GM18511 (cell line): Measurements from ENCODE around the gene TEC.
A peak's percentile ranks its signal among the peaks of the same experiment; 100 is the strongest.
"Not testable (repeated sequence)": the region's sequence is repeated elsewhere in the genome, so short reads cannot be mapped to it uniquely, and the experiment has no call there.

Experiments used
- ATAC-seq: cut with Tn5 transposase; IDR thresholded peaks from one replicate; pipeline ENCODE4 v1.9.1; 2021; ENCODE audit warnings: mild to moderate bottlenecking, moderate library complexity; ENCODE audit not compliant: unreplicated experiment

TEC gene

GRCh38 chr4:48197643-48198237, 71.9 kb downstream of the TEC start:
- ATAC-seq = peak; percentile 19

DNA sequence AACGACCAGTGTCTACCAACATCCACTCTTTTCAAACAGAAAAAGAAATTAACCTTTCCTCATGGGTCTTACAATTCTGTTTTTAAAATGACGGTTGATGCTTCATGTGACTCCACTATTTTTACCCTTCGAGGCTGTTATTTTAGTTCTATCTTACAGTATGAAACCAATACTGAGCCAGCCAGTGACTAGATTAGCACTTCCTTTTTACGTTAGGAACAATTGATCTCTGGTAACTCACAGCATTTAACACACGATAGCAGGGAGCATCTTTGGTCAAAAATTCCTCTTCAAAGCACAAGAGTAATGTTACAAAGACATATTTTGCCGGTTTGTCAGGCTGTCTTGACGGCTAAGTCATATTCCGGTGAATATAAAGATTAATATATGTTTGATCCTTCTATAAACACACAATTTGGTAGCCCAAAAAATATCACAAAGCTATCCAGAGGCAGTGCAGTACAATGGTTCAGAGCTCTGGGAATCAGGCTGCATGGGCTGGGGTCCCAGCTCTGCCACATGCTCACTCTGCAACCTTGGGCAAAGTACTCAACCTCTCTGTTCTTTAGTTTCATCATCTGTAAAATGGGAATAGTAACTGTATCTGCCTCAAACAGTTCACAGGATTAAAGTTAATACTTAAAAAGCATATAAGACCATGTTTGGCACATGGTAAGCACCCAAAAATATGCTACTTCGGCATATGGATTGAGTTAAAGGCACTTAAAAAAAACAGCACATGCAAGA, 72.7 kb downstream of the TEC start:
- ATAC-seq = peak; percentile 74

- peak; percentile 25 for ATAC-seq
Observed at GRCh38 chr4:48195853-48196252, 73.8 kb downstream of the TEC start.

- peak; percentile 19 for ATAC-seq
Observed at GRCh38 chr4:48195374-48195773, 74.3 kb downstream of the TEC start.

DNA sequence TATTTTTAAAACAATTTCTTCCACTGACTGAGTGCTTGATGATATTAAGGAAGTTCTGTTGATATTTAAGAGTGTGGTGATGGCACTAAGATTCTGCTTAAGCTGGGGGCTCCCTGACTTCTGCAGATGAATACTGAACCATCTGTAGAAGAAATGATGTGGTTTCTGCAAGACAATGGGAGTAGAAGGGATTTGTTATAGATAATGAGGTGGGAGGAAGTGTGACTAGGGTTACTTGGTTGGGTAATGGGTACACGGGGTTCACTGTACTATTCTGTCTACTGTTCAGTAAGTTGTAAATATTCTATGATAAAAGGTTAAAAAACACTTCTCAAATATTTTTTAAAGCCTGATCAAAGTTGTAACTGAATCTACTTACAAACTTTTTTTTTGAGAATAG, 74.7 kb downstream of the TEC start:
- ATAC-seq = no peak

GRCh38 chr4:48193921-48194468, 75.6 kb downstream of the TEC start:
- no peak for ATAC-seq

DNA sequence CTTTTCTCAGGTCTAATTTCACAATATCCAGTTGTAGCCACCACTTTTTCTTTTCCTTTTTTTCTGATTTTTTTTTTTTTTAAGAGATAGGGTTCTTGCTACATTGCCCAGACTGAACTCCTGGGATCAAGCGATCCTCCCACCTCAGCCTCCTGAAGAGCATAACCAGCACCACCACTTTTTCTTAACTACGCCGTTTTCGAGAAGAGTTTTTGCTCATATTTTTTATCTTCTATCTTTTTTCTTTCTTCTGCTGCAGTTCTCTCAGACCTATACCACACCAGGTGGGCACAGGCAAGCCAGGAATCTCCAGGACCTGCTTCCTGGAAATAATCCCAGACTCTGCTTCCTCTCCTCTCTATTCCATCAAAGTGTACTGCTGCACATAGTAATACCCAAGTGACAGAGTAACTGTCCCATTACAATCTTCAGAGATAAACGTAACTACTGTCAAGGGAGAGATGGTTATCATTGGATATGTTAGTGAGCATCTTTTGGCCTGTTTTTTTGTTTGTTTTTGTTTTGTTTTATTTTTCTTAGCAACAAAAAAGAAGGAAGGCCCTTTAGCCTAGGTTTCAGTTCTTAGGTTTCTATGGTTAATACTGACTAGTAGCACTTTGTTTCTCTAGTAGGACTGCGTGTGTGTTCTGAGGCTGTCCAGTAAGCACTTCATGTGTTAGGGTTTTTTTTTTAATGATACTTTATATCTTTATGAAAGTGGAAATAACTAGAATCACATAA, 76.4 kb downstream of the TEC start:
- peak; percentile 20 for ATAC-seq

GRCh38 chr4:48191758-48192157, 77.9 kb downstream of the TEC start:
- ATAC-seq = no peak

GRCh38 chr4:48190839-48191238, 78.8 kb downstream of the TEC start:
- peak; percentile 44 for ATAC-seq

GRCh38 chr4:48189731-48190130, 79.9 kb downstream of the TEC start:
- ATAC-seq = no peak

DNA sequence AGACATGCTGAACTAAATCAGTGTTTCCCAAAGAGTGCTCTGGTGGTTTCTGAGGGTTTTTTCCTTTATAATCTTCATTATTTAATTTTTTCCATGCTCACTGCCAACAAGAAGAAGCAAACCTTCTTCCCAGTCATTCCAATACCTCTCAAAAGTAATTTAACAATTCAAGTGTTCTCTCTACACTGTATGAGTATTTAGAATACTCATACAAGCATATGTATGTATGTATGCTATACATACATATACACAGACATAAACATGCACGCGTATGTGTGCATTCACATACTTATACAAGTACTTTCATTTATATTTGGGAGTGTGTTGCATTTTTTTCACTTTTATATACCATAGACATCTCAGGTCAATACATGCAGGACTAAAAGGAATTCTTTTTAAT, 81.2 kb downstream of the TEC start:
- ATAC-seq = no peak

- ATAC-seq = no peak
Observed at GRCh38 chr4:48187813-48188212, 81.8 kb downstream of the TEC start.

- not testable (repeated sequence) for ATAC-seq
Observed at GRCh38 chr4:48187066-48187465, 82.6 kb downstream of the TEC start.

DNA sequence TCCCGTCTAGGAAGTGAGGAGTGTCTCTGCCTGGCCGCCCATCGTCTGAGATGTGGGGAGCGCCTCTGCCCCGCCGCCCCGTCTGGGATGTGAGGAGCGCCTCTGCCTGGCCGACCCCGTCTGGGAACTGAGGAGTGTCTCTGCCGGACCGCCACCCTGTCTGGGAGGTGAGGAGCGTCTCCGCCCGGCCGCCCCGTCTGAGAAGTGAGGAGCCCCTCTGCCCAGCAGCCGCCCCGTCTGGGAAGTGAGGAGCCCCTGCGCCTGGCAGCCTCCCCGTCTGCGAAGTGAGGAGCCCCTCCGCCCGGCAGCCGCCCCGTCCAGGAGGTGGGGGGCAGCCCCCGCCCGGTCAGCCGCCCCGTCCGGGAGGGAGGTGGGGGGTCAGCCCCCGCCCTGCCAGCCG, 83.2 kb downstream of the TEC start:
- not testable (repeated sequence) for ATAC-seq

GRCh38 chr4:48184882-48185281, 84.8 kb downstream of the TEC start:
- no peak for ATAC-seq

DNA sequence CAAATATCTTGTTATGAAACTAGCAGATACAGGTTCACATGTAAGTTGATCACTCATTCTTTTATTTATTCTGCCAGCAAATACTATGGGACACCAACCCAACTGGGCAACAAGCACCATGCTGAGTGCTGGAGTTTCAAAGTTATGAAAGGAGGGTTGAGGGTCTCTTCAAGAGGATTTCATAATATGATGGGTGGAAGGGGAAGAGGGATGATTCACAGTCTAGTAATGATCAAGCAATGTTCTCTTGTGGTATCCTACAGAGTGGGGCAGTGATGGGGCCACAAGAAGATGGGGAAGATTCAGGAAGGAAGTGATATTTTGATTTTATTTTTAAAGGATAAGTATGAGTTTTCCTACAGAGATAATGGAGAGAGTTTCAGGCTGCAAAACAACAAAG, 89.4 kb downstream of the TEC start:
- ATAC-seq = no peak

DNA sequence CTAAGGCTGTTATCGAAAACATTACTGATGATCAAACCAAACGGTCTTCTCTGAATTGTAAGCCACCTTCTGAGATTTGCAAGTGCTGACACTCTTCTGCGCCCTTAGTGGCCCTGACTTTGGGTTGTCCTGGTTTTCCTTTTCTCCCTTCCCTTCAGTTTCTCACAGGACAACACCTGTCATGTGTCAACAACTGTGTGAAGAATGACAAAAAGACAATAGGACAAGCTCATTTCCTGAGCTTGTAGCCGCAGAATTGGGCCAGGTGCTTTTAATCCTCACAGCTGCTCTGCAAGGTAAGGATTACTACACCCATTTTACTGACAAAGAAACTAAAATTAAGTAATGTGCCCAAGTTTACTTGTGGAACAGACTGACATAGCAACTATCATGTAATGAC, 90.7 kb downstream of the TEC start:
- no peak for ATAC-seq

GRCh38 chr4:48175806-48176205, 93.8 kb downstream of the TEC start:
- ATAC-seq = no peak

DNA sequence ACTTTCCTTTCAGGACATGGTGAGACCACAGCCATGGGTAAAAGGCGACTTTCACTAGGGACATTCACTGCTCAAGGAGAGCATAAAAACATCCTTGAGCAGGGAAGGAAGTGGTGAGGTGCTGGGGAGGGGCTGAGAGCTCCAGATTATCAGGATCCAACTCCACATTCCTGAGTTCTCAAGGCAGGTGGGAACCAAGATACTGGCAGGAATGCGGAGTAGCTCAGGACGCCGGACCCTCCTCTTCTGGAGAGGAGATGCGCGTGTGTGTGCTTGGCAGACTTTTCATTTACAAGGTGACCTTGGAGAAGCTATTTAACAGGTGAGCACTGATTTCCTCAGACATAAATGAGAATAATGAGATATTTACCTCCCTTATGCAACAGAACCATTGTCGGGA, 94.3 kb downstream of the TEC start:
- no peak for ATAC-seq

DNA sequence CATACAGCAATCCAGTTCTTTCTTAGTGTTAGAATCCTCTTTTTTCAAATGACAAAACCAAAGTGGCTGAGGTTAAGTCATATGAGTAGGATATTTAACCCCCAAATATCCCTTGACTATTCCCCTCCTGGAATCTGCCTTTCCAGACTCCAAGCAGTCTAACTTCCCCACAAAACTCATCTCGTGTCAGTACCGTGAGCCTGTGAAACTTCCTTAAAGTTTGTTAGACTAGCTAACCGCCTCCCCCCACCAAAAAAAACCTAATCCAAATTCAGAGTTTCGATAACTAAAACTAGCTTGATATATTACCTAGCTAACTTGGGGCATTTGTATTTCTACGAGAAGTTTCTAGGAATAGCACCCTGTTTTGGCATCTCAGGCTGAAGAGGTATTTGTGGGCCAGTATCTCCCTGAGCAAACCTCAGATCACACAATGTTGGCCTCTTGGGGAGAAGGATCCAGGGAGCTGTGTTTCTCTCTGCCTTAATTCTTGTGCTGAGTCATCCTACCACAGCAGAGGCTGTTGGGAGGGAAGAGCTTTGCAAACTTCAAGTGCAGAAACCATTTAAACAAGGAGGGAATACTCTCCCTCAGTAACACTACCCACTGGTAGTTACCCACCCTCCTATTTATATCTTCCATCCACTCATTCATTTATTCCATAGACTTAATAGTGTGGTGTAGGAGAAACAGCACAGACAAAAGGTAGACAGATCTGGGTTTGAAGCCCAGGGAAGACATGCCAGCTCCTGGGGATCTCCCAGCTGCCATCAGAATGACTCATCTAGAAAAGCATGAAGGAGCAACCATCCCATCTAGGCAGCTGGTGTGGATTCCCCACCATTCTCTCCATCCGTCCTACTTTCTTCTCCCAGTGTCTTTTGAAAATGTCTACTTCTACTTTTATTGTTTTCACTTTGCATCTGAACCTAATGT, 96.3 kb downstream of the TEC start:
- ATAC-seq = peak; percentile 76

GRCh38 chr4:48172651-48173050, 97.0 kb downstream of the TEC start:
- ATAC-seq = no peak
